IPS-20b (cell line): Measurements from ENCODE around the gene FANCG.

Experiments
- H3K27ac ChIP-seq: one replicate; pipeline ENCODE4 v1.5.1; 2013; ENCODE audit warnings: low read length
- H3K27me3 ChIP-seq: 2 replicates; pipeline ENCODE4 v1.6.1; 2013; ENCODE audit warnings: mild to moderate bottlenecking, low read length, inconsistent platforms; ENCODE audit not compliant: insufficient read depth
- H3K36me3 ChIP-seq: 2 replicates; pipeline ENCODE4 v1.6.1; 2013; ENCODE audit warnings: low read depth, mild to moderate bottlenecking, inconsistent platforms, low read length, moderate library complexity; ENCODE audit not compliant: insufficient read depth
- H3K4me1 ChIP-seq: 2 replicates; pipeline ENCODE4 v1.6.1; 2013; ENCODE audit warnings: mild to moderate bottlenecking, control low read depth, inconsistent platforms, low read length, moderate library complexity; ENCODE audit not compliant: insufficient read depth
- H3K4me3 ChIP-seq: 2 replicates; pipeline ENCODE4 v1.5.1; 2013; ENCODE audit warnings: mild to moderate bottlenecking, low read length, inconsistent platforms
- H3K9ac ChIP-seq: 2 replicates; pipeline ENCODE4 v1.6.1; 2013; ENCODE audit warnings: low read depth, mild to moderate bottlenecking, inconsistent platforms, low read length, moderate library complexity
- H3K9me3 ChIP-seq: 2 replicates; pipeline ENCODE4 v1.6.1; 2013; ENCODE audit warnings: mild to moderate bottlenecking, low read depth, low read length, inconsistent platforms; ENCODE audit not compliant: insufficient read depth

Gene FANCG

DNA sequence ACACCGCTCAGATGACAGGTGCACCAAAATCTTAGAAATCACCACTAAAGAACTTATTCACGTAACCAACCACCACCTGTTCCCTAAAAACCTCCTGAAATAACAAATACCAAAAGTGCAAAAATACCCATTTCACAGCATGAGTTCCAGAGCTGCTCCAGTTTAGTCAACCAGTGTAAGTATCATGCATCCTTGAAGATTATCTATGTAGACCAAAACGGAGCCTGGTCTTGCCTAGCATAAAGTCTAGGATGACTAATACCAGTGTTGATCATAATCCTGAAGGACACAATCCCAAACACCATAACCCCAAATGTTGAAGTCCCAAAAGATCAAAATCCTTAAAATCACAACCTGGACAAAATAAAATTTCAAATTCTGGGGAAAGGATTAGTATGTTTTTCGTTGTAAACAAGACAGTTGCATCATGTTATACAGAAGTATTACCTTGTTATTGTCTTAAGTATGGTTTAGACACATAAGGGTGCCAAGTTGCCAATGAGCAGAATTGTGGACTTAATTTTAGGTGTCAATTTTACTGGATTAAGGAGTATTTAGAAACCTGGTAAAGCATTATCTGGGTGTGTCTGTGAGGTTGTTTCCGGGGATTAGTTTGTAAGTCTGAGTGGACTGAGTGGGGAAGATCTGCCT, 25.4 kb downstream of the FANCG start:
- H3K36me3 ChIP-seq: peaks cover 61% of the 10 kb centered on the region
- no peaks in the 10 kb centered on the region for H3K27me3 ChIP-seq
- no peaks in the 10 kb centered on the region for H3K9me3 ChIP-seq
- no peaks in the 10 kb centered on the region for H3K4me1 ChIP-seq
- no peak overlapping the region for H3K4me3 ChIP-seq
- H3K27ac ChIP-seq: no peak overlapping the region
- no peak overlapping the region for H3K9ac ChIP-seq

DNA sequence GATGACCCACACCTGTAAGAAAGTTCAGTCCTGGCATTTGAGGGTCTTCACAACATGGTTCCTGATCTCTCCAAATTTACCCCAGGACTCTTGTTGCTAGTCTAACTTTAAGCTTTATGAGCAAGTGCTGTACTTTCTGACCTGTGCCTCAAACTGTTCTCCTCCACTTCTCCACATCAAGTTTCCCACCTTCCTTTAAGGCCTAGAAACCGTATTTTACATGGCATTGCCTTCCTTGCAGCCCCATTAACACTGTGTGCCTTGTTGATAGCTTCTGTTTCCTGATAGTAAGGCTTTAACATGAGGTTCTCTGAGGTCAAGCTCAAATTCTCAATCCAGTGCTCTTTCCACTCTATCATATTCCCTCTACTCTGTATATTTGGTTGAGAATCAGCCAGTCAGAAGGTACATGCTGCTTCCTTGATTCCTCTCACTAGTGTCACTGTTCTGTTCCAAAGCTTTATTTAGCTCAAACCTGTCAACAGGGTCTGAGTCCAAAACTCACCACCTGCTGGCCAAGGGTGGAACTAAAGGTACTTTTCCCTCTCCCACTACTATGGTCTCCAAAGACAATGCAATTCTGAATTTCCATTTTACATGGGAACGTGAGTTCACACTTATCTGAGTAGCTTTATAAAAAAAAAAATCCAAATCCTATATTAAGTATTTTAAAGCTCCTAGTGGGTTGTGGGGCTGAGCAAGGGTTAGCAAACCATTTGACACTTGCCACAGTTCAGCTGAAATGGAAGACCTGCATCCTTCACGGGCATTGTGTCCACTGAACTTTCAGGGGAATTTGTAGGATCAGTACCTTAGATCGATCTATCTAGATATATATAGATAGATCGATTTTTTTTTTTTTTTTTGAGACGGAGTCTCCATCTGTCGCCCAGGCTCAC, 28.4 kb downstream of the FANCG start:
- H3K9ac ChIP-seq: no peak overlapping the region
- no peaks in the 10 kb centered on the region for H3K27me3 ChIP-seq
- no peak overlapping the region for H3K27ac ChIP-seq
- H3K4me1 ChIP-seq: no peaks in the 10 kb centered on the region
- no peaks in the 10 kb centered on the region for H3K9me3 ChIP-seq
- peaks cover 45% of the 10 kb centered on the region for H3K36me3 ChIP-seq
- no peak overlapping the region for H3K4me3 ChIP-seq

DNA sequence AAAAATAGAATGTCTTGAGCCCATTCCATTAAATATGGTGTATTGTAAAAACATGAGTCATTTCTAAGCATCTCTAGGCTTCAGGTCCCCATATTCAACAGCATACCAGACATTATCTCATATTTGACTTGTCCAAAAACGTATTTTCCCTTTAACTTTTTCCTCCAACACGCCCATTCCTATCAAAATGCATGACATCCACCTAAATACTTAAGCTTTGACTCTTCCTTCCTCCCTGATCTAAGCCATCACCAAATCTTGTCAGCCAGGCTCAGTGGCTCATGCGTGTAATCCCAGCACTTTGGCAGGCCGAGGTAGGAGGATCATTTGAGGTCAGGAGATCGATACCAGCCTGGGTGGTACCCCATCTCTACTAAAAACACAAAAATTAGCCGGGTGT, 31.2 kb downstream of the FANCG start:
- Histone ChIP-seq H3K27ac (no peak overlapping the region), H3K9me3 (no peaks in the 10 kb centered on the region), H3K4me3 (no peak overlapping the region), H3K36me3 (peaks cover 30% of the 10 kb centered on the region; the same call in 1 of the 2 replicates), H3K4me1 (no peaks in the 10 kb centered on the region), H3K27me3 (no peaks in the 10 kb centered on the region), H3K9ac (no peak overlapping the region)

DNA sequence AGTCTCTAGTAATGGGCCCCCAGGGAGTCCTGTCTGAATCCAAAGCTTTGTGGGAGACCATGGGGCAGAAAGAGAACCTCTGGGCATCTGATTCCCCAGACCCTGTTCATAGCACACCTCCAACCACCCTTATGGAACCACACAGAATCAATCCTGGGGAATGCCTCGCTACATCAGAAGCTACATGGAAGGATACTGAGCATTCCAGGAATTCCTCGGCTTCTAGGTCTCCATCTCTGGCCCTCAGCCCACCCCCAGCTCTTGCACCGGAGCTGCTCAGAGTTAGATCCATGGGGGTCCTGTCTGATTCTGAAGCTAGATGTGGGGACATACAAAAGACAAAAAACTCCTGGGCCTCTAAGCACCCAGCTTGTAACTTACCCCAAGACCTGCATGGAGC, 35.7 kb downstream of the FANCG start:
- no peaks in the 10 kb centered on the region for H3K27me3 ChIP-seq

DNA sequence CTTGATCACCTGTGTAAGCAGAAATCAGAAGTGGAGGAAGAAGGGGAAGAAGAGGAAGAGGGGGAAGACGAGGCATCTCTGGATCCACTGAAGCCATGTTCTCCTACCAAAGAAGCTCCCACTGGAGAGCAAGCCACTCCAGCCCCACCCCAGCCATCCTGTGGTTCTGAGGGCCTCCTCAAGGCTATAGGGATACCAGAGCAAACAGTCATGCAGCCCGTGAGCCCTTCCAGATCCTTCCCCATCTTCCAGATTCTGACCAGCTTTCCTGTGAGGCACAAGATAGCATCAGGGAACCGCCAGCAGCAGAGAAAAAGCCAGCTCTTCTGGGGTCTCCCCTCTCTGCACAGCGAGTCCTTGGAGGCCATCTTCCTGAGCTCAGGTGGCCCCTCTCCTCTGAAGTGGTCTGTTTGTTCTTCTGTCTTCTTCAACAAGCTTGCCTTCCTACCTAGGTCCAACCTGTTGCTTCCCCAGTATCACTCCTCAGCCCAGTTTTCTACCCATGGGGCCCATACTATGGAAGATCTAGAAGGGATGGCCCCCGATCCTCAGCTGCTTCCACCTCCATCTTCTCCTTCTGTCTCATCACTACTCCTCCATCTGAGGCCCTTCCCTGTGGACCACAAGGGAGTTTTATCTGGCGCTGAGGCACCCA, 36.7 kb downstream of the FANCG start:
- Histone ChIP-seq H3K9ac (no peak overlapping the region), H3K27me3 (no peaks in the 10 kb centered on the region), H3K4me3 (no peak overlapping the region), H3K36me3 (peaks cover 7% of the 10 kb centered on the region), H3K4me1 (no peaks in the 10 kb centered on the region), H3K9me3 (no peaks in the 10 kb centered on the region), H3K27ac (no peak overlapping the region)

More for the DNA sequence above, 35.7 kb downstream of the FANCG start:
- H3K27ac ChIP-seq: no peak overlapping the region
- no peak overlapping the region for H3K9ac ChIP-seq
- H3K36me3 ChIP-seq: peaks cover 14% of the 10 kb centered on the region
- H3K4me1 ChIP-seq: no peaks in the 10 kb centered on the region
- no peaks in the 10 kb centered on the region for H3K9me3 ChIP-seq
- H3K4me3 ChIP-seq: no peak overlapping the region

DNA sequence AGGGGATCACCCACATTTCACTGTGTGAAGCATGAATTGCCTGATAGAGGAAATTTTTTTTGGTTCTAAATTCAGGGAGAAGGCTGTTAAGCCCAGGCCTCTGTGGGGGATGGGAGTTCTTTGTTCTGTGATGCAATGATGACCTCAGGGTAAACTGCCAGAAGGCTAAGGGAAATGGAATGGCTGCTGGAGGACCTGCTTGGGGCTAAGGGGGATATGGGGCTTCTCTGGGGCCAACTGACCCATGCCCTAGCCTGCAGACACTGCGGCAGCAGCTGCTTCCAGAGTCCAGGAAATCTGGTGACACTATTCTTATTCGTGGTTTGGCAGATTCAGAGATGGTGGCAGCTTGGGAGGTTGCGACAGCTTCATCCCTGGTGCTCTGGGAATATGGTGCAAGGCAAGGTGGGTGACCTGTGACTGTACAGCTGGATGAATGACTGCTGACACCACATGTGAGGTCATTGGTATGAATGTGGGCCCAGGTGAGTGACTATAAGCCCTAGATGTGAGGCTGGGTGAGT, 37.6 kb downstream of the FANCG start:
- no peak overlapping the region for H3K4me3 ChIP-seq
- no peaks in the 10 kb centered on the region for H3K4me1 ChIP-seq
- H3K27ac ChIP-seq: no peak overlapping the region
- H3K9me3 ChIP-seq: no peaks in the 10 kb centered on the region
- no peak overlapping the region for H3K9ac ChIP-seq
- H3K27me3 ChIP-seq: no peaks in the 10 kb centered on the region
- H3K36me3 ChIP-seq: peaks cover 3% of the 10 kb centered on the region

DNA sequence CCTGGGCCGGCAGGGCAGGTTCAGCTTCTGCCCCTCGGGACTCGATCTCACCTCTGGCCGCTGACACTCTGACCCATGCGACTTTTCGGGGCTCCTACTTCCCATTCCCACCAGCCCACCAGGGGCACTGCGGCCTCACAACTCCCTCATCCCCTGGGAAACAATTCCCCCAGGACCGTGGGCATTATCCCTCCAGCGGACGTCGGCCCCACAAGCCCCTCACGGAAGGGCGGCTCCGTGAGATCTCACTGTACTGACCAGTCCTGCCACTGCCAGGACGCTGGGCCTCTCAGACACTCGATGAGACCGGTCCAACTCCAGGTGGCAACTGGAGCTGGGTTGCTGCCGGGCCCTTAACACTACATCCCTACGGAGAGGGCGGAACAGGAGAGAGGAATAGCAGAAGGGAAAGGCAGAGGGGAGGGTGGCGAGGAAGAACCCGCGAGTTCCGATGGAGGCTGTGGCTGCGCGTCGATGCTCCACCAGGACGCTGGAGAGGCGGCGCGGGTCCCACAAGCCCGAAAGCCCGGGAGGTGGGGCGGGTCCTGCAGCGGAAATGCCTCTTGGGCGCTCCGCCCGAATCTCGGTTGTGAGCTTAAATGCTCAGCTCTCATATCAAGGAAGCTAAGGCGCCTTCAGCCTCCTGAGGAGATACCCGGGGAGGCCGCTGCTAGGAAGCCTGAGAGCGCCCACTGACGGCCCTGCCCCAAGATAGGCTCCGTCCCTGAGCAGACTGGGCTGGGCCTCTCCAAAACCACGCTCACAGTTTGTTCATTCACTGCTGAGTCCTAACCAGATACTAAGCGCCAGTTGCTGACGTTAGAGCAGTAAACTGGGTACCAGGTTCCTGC, 43.7 kb downstream of the FANCG start:
- Histone ChIP-seq H3K9me3 (no peaks in the 10 kb centered on the region), H3K4me3 (no peak overlapping the region), H3K36me3 (no peaks in the 10 kb centered on the region), H3K27ac (no peak overlapping the region), H3K4me1 (no peaks in the 10 kb centered on the region), H3K9ac (no peak overlapping the region), H3K27me3 (no peaks in the 10 kb centered on the region)

DNA sequence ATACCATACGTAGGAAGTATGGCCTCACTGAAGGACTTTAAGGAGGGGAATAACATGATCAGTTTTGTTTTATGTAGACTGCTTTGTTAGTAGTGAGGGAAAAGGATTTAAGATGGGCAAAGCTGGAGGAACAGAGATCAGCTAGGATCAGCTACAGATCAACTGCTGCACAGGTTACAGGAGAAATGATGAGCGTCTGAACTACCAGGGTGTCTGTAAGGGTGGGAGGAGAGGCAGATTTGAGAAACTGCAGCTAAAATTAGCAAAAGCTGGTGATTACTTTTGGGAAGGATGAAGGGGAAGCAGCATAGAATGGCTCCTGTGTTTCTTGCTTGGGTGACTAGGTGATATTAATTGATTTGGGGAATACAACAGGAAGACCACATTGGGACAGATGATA, 46.6 kb downstream of the FANCG start:
- H3K9me3 ChIP-seq: peaks cover 19% of the 10 kb centered on the region
- no peaks in the 10 kb centered on the region; the same call in 1 of the 2 replicates for H3K4me1 ChIP-seq
- no peaks in the 10 kb centered on the region for H3K27me3 ChIP-seq
- no peak overlapping the region for H3K9ac ChIP-seq
- no peak overlapping the region for H3K4me3 ChIP-seq
- peaks cover 9% of the 10 kb centered on the region; the same call in 1 of the 2 replicates for H3K36me3 ChIP-seq
- no peak overlapping the region for H3K27ac ChIP-seq

DNA sequence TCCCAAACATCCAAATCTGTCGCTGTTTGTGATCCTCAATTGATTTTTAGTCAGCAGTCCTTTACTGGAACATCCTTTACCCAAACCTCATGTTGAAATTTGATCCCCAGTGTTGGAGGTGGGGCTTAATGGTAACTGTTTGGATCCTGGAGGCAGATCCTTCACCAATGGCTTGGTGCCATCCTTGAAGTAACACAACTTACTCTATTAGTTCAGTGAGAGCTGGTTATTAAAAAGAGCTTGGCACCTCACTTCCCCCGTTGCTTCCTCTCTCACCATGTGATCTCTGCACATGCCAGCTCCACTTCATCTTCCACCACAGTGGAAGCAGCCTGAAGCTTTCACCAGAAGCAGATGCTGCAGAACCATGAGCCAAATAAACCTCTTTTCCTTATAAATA, 49.9 kb downstream of the FANCG start:
- no peak overlapping the region for H3K27ac ChIP-seq
- H3K27me3 ChIP-seq: no peaks in the 10 kb centered on the region

DNA sequence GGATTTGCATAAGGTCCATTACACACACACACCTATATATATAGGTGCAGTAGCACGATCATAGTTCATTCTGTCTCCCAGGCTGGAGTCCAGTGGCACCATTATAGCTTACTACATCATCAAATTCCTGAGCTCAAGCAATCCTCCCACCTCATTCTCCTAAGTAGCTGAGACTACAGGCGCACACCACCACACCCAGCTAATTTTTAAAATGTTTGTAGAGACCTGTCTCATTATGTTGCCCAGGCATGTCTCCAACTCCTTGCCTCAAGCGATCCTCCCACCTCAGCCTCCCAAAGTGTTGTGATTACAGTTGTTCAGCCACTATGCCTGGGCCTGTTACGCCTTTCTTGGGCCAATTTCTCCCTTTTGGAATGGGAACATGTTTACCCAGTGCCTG, 50.5 kb downstream of the FANCG start:
- no peaks in the 10 kb centered on the region for H3K27me3 ChIP-seq

More for the DNA sequence above, 49.9 kb downstream of the FANCG start:
- H3K4me1 ChIP-seq: peaks cover 14% of the 10 kb centered on the region; the same call in 1 of the 2 replicates
- peaks cover 20% of the 10 kb centered on the region for H3K9me3 ChIP-seq
- H3K4me3 ChIP-seq: no peak overlapping the region
- H3K9ac ChIP-seq: no peak overlapping the region
- peaks cover 9% of the 10 kb centered on the region; the same call in 1 of the 2 replicates for H3K36me3 ChIP-seq

DNA sequence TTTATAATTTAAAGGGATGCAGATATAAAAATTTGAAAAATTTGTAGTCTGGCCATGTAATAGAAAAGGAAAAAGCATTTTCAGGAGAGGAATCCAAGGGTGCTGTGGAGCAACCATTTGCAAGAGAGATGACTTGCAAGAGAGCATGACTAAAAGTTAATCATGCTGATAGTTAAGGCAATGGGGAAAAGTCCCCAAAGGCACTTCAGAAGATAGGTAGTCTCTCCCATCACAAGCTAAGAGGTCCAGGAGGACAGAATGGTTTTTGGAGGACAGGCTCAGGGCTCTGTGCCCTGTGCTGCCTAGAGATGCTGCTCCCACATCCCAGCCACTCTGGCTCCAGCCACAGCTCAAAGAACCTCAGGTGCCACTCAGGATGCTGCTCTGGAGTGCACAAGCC, 51.4 kb downstream of the FANCG start:
- Histone ChIP-seq H3K36me3 (peaks cover 9% of the 10 kb centered on the region; the same call in 1 of the 2 replicates), H3K4me3 (no peak overlapping the region), H3K27ac (no peak overlapping the region), H3K9me3 (peaks cover 20% of the 10 kb centered on the region), H3K27me3 (no peaks in the 10 kb centered on the region), H3K4me1 (peaks cover 14% of the 10 kb centered on the region; the same call in 1 of the 2 replicates), H3K9ac (no peak overlapping the region)

More for the DNA sequence above, 50.5 kb downstream of the FANCG start:
- Histone ChIP-seq H3K4me3 (no peak overlapping the region), H3K27ac (no peak overlapping the region), H3K36me3 (peaks cover 9% of the 10 kb centered on the region; the same call in 1 of the 2 replicates), H3K9ac (no peak overlapping the region), H3K4me1 (peaks cover 14% of the 10 kb centered on the region; the same call in 1 of the 2 replicates), H3K9me3 (peaks cover 20% of the 10 kb centered on the region)
